Ishikawa (cell line): ENCODE data around the gene PCNT.

Experiments used
- CEBPB ChIP-seq: IDR thresholded peaks from 2 replicates; pipeline ENCODE4 v1.6.1; 2012
- CREB1 ChIP-seq: IDR thresholded peaks from 2 replicates; pipeline ENCODE4 v1.6.1; 2012; ENCODE audit warnings: low read depth
- EGR1 ChIP-seq: IDR thresholded peaks from 2 replicates; pipeline ENCODE4 v1.6.1; 2012
- EP300 ChIP-seq: IDR thresholded peaks from 2 replicates; pipeline ENCODE4 v1.6.1; 2012; ENCODE audit warnings: borderline replicate concordance
- FOXM1 ChIP-seq: IDR thresholded peaks from 2 replicates; pipeline ENCODE4 v1.6.1; 2012; ENCODE audit warnings: low read depth, borderline replicate concordance
- NFIC ChIP-seq: IDR thresholded peaks from 2 replicates; pipeline ENCODE4 v1.6.1; 2012
- RAD21 ChIP-seq: IDR thresholded peaks from 2 replicates; pipeline ENCODE4 v1.6.1; 2012; ENCODE audit warnings: low read depth
- TAF1 ChIP-seq: IDR thresholded peaks from 2 replicates; pipeline ENCODE4 v1.6.1; 2012; ENCODE audit warnings: low read depth, mild to moderate bottlenecking
- TCF12 ChIP-seq: IDR thresholded peaks from 2 replicates; pipeline ENCODE4 v1.6.1; 2012; ENCODE audit warnings: low read depth
- TEAD4 ChIP-seq: IDR thresholded peaks from 2 replicates; pipeline ENCODE4 v1.6.1; 2012
- YY1 ChIP-seq: IDR thresholded peaks from 2 replicates; pipeline ENCODE4 v1.6.1; 2012; ENCODE audit warnings: low read depth
- ZBTB7A ChIP-seq: IDR thresholded peaks from 2 replicates; pipeline ENCODE4 v1.6.1; 2012; ENCODE audit warnings: low read depth
- TF ChIP-seq, protein P1 (sequence below): IDR thresholded peaks from 2 replicates; pipeline ENCODE4 v1.6.1; 2012; ENCODE audit warnings: low read depth, mild to moderate bottlenecking
- TF ChIP-seq, protein P2 (sequence below): IDR thresholded peaks from 2 replicates; pipeline ENCODE4 v1.6.1; 2012
- TF ChIP-seq, protein P3 (sequence below): IDR thresholded peaks from 2 replicates; pipeline ENCODE4 v1.6.1; 2012

Gene PCNT

DNA sequence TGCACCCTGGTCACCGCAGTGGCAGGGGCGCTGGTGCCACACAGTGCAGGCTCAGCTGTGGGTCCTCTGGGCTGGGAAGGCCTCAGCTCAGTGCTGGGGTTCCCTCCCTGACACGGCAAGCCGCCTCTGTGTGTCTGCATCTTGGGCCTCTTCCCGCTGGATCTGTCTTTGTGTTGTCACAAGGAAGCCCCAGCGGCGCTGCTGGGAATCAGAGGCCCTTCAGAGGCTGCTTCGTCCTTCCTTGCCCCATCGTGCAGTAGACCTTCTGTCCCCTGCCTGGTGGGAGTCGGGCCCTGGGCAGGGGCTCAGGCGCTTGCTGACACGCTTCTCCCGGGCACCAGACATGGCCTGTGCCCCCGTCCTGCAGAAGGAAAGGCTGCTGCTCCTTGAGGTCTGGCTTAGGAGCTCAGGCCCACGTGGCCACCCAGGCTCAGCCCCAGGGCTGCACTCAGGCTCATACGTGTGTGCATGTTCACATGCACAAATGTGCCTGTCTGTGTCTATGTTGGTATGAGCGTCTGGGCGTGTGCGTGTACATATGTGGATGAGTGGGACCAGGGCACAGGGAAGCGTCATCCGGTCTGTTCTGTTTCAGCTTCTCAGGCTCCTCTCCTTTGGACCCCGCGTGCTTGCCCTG, 110.5 kb downstream of the PCNT start:
- TF ChIP-seq, protein P1, sequence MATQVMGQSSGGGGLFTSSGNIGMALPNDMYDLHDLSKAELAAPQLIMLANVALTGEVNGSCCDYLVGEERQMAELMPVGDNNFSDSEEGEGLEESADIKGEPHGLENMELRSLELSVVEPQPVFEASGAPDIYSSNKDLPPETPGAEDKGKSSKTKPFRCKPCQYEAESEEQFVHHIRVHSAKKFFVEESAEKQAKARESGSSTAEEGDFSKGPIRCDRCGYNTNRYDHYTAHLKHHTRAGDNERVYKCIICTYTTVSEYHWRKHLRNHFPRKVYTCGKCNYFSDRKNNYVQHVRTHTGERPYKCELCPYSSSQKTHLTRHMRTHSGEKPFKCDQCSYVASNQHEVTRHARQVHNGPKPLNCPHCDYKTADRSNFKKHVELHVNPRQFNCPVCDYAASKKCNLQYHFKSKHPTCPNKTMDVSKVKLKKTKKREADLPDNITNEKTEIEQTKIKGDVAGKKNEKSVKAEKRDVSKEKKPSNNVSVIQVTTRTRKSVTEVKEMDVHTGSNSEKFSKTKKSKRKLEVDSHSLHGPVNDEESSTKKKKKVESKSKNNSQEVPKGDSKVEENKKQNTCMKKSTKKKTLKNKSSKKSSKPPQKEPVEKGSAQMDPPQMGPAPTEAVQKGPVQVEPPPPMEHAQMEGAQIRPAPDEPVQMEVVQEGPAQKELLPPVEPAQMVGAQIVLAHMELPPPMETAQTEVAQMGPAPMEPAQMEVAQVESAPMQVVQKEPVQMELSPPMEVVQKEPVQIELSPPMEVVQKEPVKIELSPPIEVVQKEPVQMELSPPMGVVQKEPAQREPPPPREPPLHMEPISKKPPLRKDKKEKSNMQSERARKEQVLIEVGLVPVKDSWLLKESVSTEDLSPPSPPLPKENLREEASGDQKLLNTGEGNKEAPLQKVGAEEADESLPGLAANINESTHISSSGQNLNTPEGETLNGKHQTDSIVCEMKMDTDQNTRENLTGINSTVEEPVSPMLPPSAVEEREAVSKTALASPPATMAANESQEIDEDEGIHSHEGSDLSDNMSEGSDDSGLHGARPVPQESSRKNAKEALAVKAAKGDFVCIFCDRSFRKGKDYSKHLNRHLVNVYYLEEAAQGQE, result no peak
- no peak for TF ChIP-seq CEBPB
- TF ChIP-seq TCF12, result no peak
- TF ChIP-seq ZBTB7A, result no peak
- TF ChIP-seq EGR1, result no peak
- TF ChIP-seq, protein P2, sequence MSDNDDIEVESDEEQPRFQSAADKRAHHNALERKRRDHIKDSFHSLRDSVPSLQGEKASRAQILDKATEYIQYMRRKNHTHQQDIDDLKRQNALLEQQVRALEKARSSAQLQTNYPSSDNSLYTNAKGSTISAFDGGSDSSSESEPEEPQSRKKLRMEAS, result no peak
- TF ChIP-seq EP300, result no peak
- no peak for TF ChIP-seq NFIC
- TF ChIP-seq TEAD4, result no peak
- TF ChIP-seq CREB1, result no peak
- TF ChIP-seq RAD21, result no peak
- no peak for TF ChIP-seq YY1
- TF ChIP-seq TAF1, result no peak
- no peak for TF ChIP-seq FOXM1
- TF ChIP-seq, protein P3, sequence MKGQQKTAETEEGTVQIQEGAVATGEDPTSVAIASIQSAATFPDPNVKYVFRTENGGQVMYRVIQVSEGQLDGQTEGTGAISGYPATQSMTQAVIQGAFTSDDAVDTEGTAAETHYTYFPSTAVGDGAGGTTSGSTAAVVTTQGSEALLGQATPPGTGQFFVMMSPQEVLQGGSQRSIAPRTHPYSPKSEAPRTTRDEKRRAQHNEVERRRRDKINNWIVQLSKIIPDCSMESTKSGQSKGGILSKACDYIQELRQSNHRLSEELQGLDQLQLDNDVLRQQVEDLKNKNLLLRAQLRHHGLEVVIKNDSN, result no peak

DNA sequence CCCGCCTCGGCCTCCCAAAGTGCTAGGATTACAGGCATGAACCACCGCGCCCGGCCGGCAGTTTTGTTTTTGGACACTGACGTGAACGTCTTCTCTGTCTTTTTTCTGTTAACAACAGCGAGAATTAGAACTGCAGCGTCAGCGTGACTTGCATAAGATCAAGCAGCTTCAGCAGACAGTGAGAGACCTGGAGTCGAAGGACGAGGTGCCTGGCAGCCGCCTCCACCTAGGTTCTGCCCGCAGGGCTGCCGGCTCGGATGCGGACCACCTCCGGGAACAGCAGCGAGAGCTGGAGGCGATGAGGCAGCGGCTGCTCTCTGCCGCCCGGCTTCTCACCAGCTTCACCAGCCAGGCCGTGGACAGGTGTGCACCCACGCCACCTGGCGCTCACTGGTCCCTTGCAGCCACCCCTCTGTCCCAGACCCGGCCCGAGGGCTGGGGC, 111.9 kb downstream of the PCNT start:
- TF ChIP-seq FOXM1, result no peak
- TF ChIP-seq, protein P2, result no peak
- TF ChIP-seq, protein P1, result no peak
- TF ChIP-seq YY1, result no peak
- TF ChIP-seq ZBTB7A, result no peak
- no peak for TF ChIP-seq CREB1
- TF ChIP-seq EP300, result no peak
- TF ChIP-seq EGR1, result no peak
- no peak for TF ChIP-seq RAD21
- TF ChIP-seq TCF12, result no peak
- no peak for TF ChIP-seq CEBPB
- no peak for TF ChIP-seq TEAD4

DNA sequence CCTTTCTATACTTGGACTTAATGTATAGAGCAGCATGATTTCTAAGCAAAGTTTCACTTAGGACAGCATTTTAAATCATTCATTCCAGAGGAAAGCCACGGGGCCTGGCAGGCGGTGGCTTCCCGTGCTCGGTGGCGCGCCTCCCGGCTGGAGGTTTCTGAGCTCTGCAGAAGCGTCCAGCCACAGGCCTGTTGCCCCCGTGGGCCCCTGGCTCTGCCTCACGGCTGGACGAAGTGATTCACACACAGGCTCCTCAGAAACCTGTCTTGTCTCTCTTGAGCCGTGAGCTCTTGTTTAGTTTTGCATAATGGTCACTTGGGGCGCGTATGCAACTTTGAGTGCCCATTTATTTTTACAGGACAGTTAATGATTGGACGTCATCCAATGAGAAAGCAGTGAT, 112.7 kb downstream of the PCNT start:
- TF ChIP-seq TCF12 (no peak), FOXM1 (no peak), TAF1 (no peak), YY1 (no peak), CEBPB (no peak), NFIC (no peak), RAD21 (no peak), TEAD4 (no peak), CREB1 (no peak), EGR1 (no peak), ZBTB7A (no peak)
- TF ChIP-seq, protein P3, result no peak
- TF ChIP-seq, protein P1, result no peak
- TF ChIP-seq, protein P2, result no peak

DNA sequence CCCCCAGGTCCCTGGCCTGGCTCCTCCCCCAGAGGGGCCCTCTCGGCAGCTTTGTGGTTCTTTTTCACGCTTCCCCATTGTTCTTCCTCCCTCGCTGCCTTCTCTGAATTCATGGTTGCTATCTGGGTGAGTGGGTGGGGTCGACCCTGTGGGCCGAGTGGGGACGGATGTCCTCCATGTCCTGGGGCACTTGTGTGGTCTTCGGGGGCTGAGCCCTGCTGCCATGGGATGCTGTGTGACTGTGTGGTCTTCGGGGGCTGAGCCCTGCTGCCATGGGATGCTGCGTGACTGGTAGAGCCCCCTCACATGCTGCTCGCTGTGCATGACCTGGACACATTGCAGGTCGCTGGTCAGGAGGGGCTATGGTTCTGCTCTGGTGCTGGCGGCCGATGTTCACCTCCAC, 113.1 kb downstream of the PCNT start:
- TF ChIP-seq EGR1, result no peak
